ENCODE data around the gene TTC3. TPM values are rescaled to one million over a fixed set of nuclear protein-coding genes. Genes with fewer than 3 reads are reported as not detected.

TTC3 gene
- total and polyA plus RNA-seq, 2 experiments from 2014 or later, result 146 to 196 TPM

- no peaks in the 10 kb centered on the region for H3K9me3 ChIP-seq (ENCODE audit: low read depth)
- WGBS (ENCODE audit: low lambda C conversion rate, missing lambda C conversion rate), result 98% methylated on average over 6 of the region's 6 CpGs
- H3K4me1 ChIP-seq (ENCODE audit: insufficient read depth), result no peaks in the 10 kb centered on the region
- no peak overlapping the region for H3K4me2 ChIP-seq
- peaks cover 5% of the 10 kb centered on the region for H3K36me3 ChIP-seq (replicated peaks; ENCODE audit: insufficient read depth, low read depth)
- H3K4me3 ChIP-seq, result no peak overlapping the region
- no peak for DNase-seq (ENCODE audit: low spot score)
- peaks cover 14% of the 10 kb centered on the region for H4K20me1 ChIP-seq (ENCODE audit: insufficient read depth, poor library complexity, severe bottlenecking)
- no peak overlapping the region for H2AFZ ChIP-seq
- H3K27ac ChIP-seq, result no peak overlapping the region
- no peak for TF ChIP-seq EZH2 (IDR thresholded peaks at IDR 0.05; ENCODE audit: borderline replicate concordance)
- no peak for TF ChIP-seq EZH2phosphoT487 (IDR thresholded peaks at IDR 0.05; ENCODE audit: low read depth, severe bottlenecking, unreplicated experiment)
- no peak for TF ChIP-seq CTCF (IDR thresholded peaks at IDR 0.05; ENCODE audit: poor library complexity)
- H3K27me3 ChIP-seq, result no peaks in the 10 kb centered on the region
- H3K79me2 ChIP-seq, result peaks cover 47% of the 10 kb centered on the region
- no peaks in the 10 kb centered on the region for H3K9me2 ChIP-seq (replicated peaks; ENCODE audit: insufficient read depth)
These were observed 109.2 kb downstream of the TTC3 start for GRCh38 chr21:37182222-37182621.

GRCh38 chr21:37183749-37184148 lies 110.7 kb downstream of the TTC3 start:
- Histone ChIP-seq H4K20me1 (ENCODE audit: insufficient read depth, poor library complexity, severe bottlenecking) (peaks cover 10% of the 10 kb centered on the region), H3K27me3 (no peaks in the 10 kb centered on the region), H3K4me3 (no peak overlapping the region), H3K79me2 (peaks cover 37% of the 10 kb centered on the region), H3K4me1 (ENCODE audit: insufficient read depth) (no peaks in the 10 kb centered on the region), H3K9me2 (replicated peaks; ENCODE audit: insufficient read depth) (no peaks in the 10 kb centered on the region), H3K36me3 (replicated peaks; ENCODE audit: insufficient read depth, low read depth) (peaks cover 5% of the 10 kb centered on the region), H3K9me3 (ENCODE audit: low read depth) (no peaks in the 10 kb centered on the region), H3K4me2 (no peak overlapping the region), H3K27ac (no peak overlapping the region), H2AFZ (no peak overlapping the region)
- DNase-seq (ENCODE audit: low spot score), result no peak
- WGBS (ENCODE audit: low lambda C conversion rate, missing lambda C conversion rate), result 96% methylated on average over 3 of the region's 3 CpGs
- TF ChIP-seq CTCF (IDR thresholded peaks at IDR 0.05; ENCODE audit: poor library complexity) (no peak), EZH2phosphoT487 (IDR thresholded peaks at IDR 0.05; ENCODE audit: low read depth, severe bottlenecking, unreplicated experiment) (no peak), EZH2 (IDR thresholded peaks at IDR 0.05; ENCODE audit: borderline replicate concordance) (no peak)

GRCh38 chr21:37184784-37185593 lies 111.9 kb downstream of the TTC3 start:
- Histone ChIP-seq H3K36me3 (replicated peaks; ENCODE audit: insufficient read depth, low read depth) (peaks cover 2% of the 10 kb centered on the region), H3K4me1 (ENCODE audit: insufficient read depth) (no peaks in the 10 kb centered on the region), H3K4me3 (no peak overlapping the region), H3K27ac (no peak overlapping the region), H3K27me3 (no peaks in the 10 kb centered on the region), H3K9me2 (replicated peaks; ENCODE audit: insufficient read depth) (no peaks in the 10 kb centered on the region), H3K79me2 (peaks cover 27% of the 10 kb centered on the region), H4K20me1 (ENCODE audit: insufficient read depth, poor library complexity, severe bottlenecking) (peaks cover 4% of the 10 kb centered on the region), H2AFZ (no peak overlapping the region), H3K9me3 (ENCODE audit: low read depth) (no peaks in the 10 kb centered on the region), H3K4me2 (no peak overlapping the region)
- no peak for TF ChIP-seq EZH2phosphoT487 (IDR thresholded peaks at IDR 0.05; ENCODE audit: low read depth, severe bottlenecking, unreplicated experiment)
- TF ChIP-seq CTCF (IDR thresholded peaks at IDR 0.05; ENCODE audit: poor library complexity), result no peak
- TF ChIP-seq EZH2 (IDR thresholded peaks at IDR 0.05; ENCODE audit: borderline replicate concordance), result no peak
- DNase-seq (ENCODE audit: low spot score), result no peak
- WGBS (ENCODE audit: low lambda C conversion rate, missing lambda C conversion rate), result 94% methylated on average over 9 of the region's 9 CpGs
